HEK293 (cell line): ENCODE data around the gene ISOC1.

Source experiments
- CTCF ChIA-PET: fragments of 350-600 bp; formaldehyde crosslinking; extraction: SDS; loops from one replicate; lab custom pipeline; 2021; ENCODE audit warnings: antibody characterized with exemption; lab: Yijun Ruan, JAX
- POLR2A ChIA-PET: fragments of 300-600 bp; formaldehyde crosslinking; extraction: SDS; loops from one replicate; lab custom pipeline; 2020; ENCODE audit warnings: antibody characterized with exemption, inconsistent platforms; lab: Yijun Ruan, JAX
- H3K27ac ChIP-seq: fragments of 200-500 bp; sonication (Bioruptor generic); 2 replicates; pipeline ENCODE4 v1.5.1; 2014; ENCODE audit warnings: low read depth, low read length, control low read depth, inconsistent platforms; ENCODE audit errors: extremely low read depth
- H3K36me3 ChIP-seq, 2 experiments: fragments of 200-500 bp in 1 of 2; sonication (Bioruptor generic) in 1 of 2; 1 replicate in 1 of 2; 2 replicates in 1 of 2; pipeline ENCODE4 v1.5.1; 2014 to 2017; ENCODE audit warnings: inconsistent platforms in 2 of 2, low read length in 2 of 2; ENCODE audit not compliant: control insufficient read depth in 2 of 2, insufficient read depth in 1 of 2
- H3K4me1 ChIP-seq: fragments of 200-500 bp; sonication (Bioruptor generic); 2 replicates; pipeline ENCODE4 v1.5.1; 2014; ENCODE audit warnings: mild to moderate bottlenecking, low read length, inconsistent platforms; ENCODE audit not compliant: control insufficient read depth, insufficient read depth
- H3K4me3 ChIP-seq: 2 replicates; pipeline ENCODE4 v1.5.1; 2011; ENCODE audit warnings: low read depth, mild to moderate bottlenecking, control low read depth, low read length, moderate library complexity
- H3K9me3 ChIP-seq: fragments of 200-500 bp; sonication (Bioruptor generic); 2 replicates; pipeline ENCODE4 v1.5.1; 2014; ENCODE audit warnings: low read depth, low read length, inconsistent platforms; ENCODE audit not compliant: control insufficient read depth, insufficient read depth
- GFI1B ChIP-seq: fragments of 450-650 bp; formaldehyde crosslinking; IDR thresholded peaks from 2 replicates; pipeline ENCODE4 v1.5.1; 2016; ENCODE audit warnings: missing biosample characterization, missing genetic modification characterization
- GLI4 ChIP-seq: fragments of 450-650 bp; formaldehyde crosslinking; IDR thresholded peaks from 2 replicates; pipeline ENCODE4 v1.5.1; 2016; ENCODE audit warnings: missing biosample characterization, missing genetic modification characterization
- PRDM6 ChIP-seq: fragments of 450-650 bp; formaldehyde crosslinking; IDR thresholded peaks from 2 replicates; pipeline ENCODE4 v1.5.1; 2017; ENCODE audit warnings: missing biosample characterization, missing genetic modification characterization
- SCRT1 ChIP-seq: fragments of 450-650 bp; formaldehyde crosslinking; IDR thresholded peaks from 2 replicates; pipeline ENCODE4 v1.5.1; 2016; ENCODE audit warnings: missing biosample characterization, missing genetic modification characterization, borderline replicate concordance
- ZBTB17 ChIP-seq: fragments of 450-650 bp; formaldehyde crosslinking; IDR thresholded peaks from 2 replicates; pipeline ENCODE4 v1.5.1; 2016; ENCODE audit warnings: missing biosample characterization, missing genetic modification characterization
- ZFP37 ChIP-seq: fragments of 450-650 bp; formaldehyde crosslinking; IDR thresholded peaks from 2 replicates; pipeline ENCODE4 v1.5.1; 2016; ENCODE audit warnings: missing biosample characterization, missing genetic modification characterization
- ZNF121 ChIP-seq: fragments of 450-650 bp; formaldehyde crosslinking; IDR thresholded peaks from 2 replicates; pipeline ENCODE4 v1.5.1; 2016; ENCODE audit warnings: missing biosample characterization, missing genetic modification characterization
- ZNF157 ChIP-seq: fragments of 450-650 bp; formaldehyde crosslinking; IDR thresholded peaks from 2 replicates; pipeline ENCODE4 v1.5.1; 2016; ENCODE audit warnings: missing biosample characterization, missing genetic modification characterization
- ZNF19 ChIP-seq: fragments of 450-650 bp; formaldehyde crosslinking; IDR thresholded peaks from 2 replicates; pipeline ENCODE4; 2016; ENCODE audit warnings: missing biosample characterization, missing genetic modification characterization, low read depth
- ZNF211 ChIP-seq: fragments of 450-650 bp; formaldehyde crosslinking; IDR thresholded peaks from 2 replicates; pipeline ENCODE4 v1.5.1; 2016; ENCODE audit warnings: low read depth, missing biosample characterization, missing genetic modification characterization
- ZNF23 ChIP-seq: fragments of 450-650 bp; formaldehyde crosslinking; IDR thresholded peaks from 2 replicates; pipeline ENCODE4 v1.5.1; 2016; ENCODE audit warnings: missing biosample characterization, missing genetic modification characterization, borderline replicate concordance
- ZNF302 ChIP-seq: fragments of 450-650 bp; formaldehyde crosslinking; IDR thresholded peaks from 2 replicates; pipeline ENCODE4 v1.5.1; 2016; ENCODE audit warnings: missing biosample characterization, missing genetic modification characterization, low read depth
- ZNF335 ChIP-seq: fragments of 450-650 bp; formaldehyde crosslinking; conservative IDR thresholded peaks from 2 replicates; pipeline ENCODE4 v1.5.1; 2016; ENCODE audit warnings: missing biosample characterization, missing genetic modification characterization
- ZNF354C ChIP-seq: fragments of 450-650 bp; formaldehyde crosslinking; IDR thresholded peaks from 2 replicates; pipeline ENCODE4 v1.5.1; 2016; ENCODE audit warnings: missing biosample characterization, missing genetic modification characterization, low read depth, borderline replicate concordance
- ZNF362 ChIP-seq: fragments of 450-650 bp; formaldehyde crosslinking; IDR thresholded peaks from 2 replicates; pipeline ENCODE4 v1.5.1; 2016; ENCODE audit warnings: missing biosample characterization, missing genetic modification characterization
- ZNF530 ChIP-seq: fragments of 450-650 bp; formaldehyde crosslinking; IDR thresholded peaks from 2 replicates; pipeline ENCODE4 v1.5.1; 2016; ENCODE audit warnings: low read depth, missing biosample characterization, missing genetic modification characterization
- ZNF561 ChIP-seq: fragments of 450-650 bp; IDR thresholded peaks from 2 replicates; pipeline ENCODE4 v1.5.1; 2018; ENCODE audit warnings: missing biosample characterization, missing genetic modification characterization, borderline replicate concordance
- ZNF585B ChIP-seq: fragments of 450-650 bp; formaldehyde crosslinking; IDR thresholded peaks from 2 replicates; pipeline ENCODE4 v1.5.1; 2016; ENCODE audit warnings: missing biosample characterization, missing genetic modification characterization
- ZNF785 ChIP-seq: fragments of 450-650 bp; formaldehyde crosslinking; IDR thresholded peaks from 2 replicates; pipeline ENCODE4 v1.5.1; 2016; ENCODE audit warnings: missing biosample characterization, missing genetic modification characterization
- ZNF837 ChIP-seq: fragments of 450-650 bp; formaldehyde crosslinking; IDR thresholded peaks from 2 replicates; pipeline ENCODE4 v1.5.1; 2016; ENCODE audit warnings: missing biosample characterization, missing genetic modification characterization

Gene ISOC1

GRCh38 chr5:129113867-129114266, 19.3 kb downstream of the ISOC1 start (continued):
- TF ChIP-seq ZNF302 (tag by site-specific recombination) (no peak), ZBTB17 (tag by site-specific recombination) (no peak)

- CTCF ChIA-PET: interaction anchor here (0.6 to 1.2 kb wide), 2 partner anchors 209 to 222 kb away, joined by 3 to 4 read pairs; no protein-coding TSS in a partner anchor
- TF ChIP-seq ZNF362 (tag by site-specific recombination) (0 out of 2 replicates have a peak, but pooled peaks have one; percentile 41), ZNF335 (no peak)
- TF ChIP-seq, all 188 proteins: peak for 1
- H3K4me3 ChIP-seq: no peak overlapping the region
- H3K4me1 ChIP-seq: 0 out of 2 replicates have a peak, but pooled peaks cover 3% of the 10 kb centered on the region
- POLR2A ChIA-PET: no interaction called here
- H3K9me3 ChIP-seq: no peaks in the 10 kb centered on the region
- H3K36me3 ChIP-seq: peaks cover 0 to 20% of the 10 kb centered on the region in 2 experiments; a peak in 1 of 3 replicates
- H3K27ac ChIP-seq: no peak overlapping the region
Observed at GRCh38 chr5:129114539-129115193, 20.1 kb downstream of the ISOC1 start.

GRCh38 chr5:129115680-129116079, 21.1 kb downstream of the ISOC1 start:
- 0 out of 2 replicates have a peak, but pooled peaks cover 3% of the 10 kb centered on the region for H3K4me1 ChIP-seq
- no peak for TF ChIP-seq ZNF585B (tag by site-specific recombination)
- TF ChIP-seq ZNF335: no peak
- no peak for TF ChIP-seq ZNF837
- TF ChIP-seq ZFP37: no peak
- TF ChIP-seq ZNF785 (tag by site-specific recombination): no peak
- TF ChIP-seq ZNF157 (tag by site-specific recombination): no peak
- no peak for TF ChIP-seq GFI1B (tag by site-specific recombination)
- no peak for TF ChIP-seq ZNF23 (tag by site-specific recombination)
- no peak for TF ChIP-seq SCRT1
- no peak for TF ChIP-seq ZNF121 (tag by site-specific recombination)
- no peak for TF ChIP-seq ZNF561 (tag by site-specific recombination)
- no peak for TF ChIP-seq ZNF211
- TF ChIP-seq ZNF19 (tag by site-specific recombination): no peak
- no peak for TF ChIP-seq ZNF530 (tag by site-specific recombination)
- no peak for TF ChIP-seq GLI4
- no peak for TF ChIP-seq PRDM6 (tag by site-specific recombination)
- no peak for TF ChIP-seq ZNF354C (tag by site-specific recombination)
- ChIA-PET CTCF (interaction anchor here (0.6 to 1.2 kb wide), 2 partner anchors 210 to 221 kb away, joined by 3 to 4 read pairs; no protein-coding TSS in a partner anchor), POLR2A (no interaction called here)
- H3K36me3 ChIP-seq: peaks cover 0 to 16% of the 10 kb centered on the region in 2 experiments; a peak in 1 of 3 replicates
- no peak overlapping the region for H3K27ac ChIP-seq
- H3K9me3 ChIP-seq: no peaks in the 10 kb centered on the region
- no peak overlapping the region for H3K4me3 ChIP-seq
